HG03159 (cell line): ENCODE data around the gene CCL17.
"Not testable (repeated sequence)": the region's sequence is repeated elsewhere in the genome, so short reads cannot be mapped to it uniquely, and the experiment has no call there.

Experiments
- ATAC-seq: cut with Tn5 transposase; IDR thresholded peaks from one replicate; pipeline ENCODE4 v1.9.1; 2021; ENCODE audit warnings: mild to moderate bottlenecking, moderate library complexity; ENCODE audit not compliant: unreplicated experiment

Gene CCL17

DNA sequence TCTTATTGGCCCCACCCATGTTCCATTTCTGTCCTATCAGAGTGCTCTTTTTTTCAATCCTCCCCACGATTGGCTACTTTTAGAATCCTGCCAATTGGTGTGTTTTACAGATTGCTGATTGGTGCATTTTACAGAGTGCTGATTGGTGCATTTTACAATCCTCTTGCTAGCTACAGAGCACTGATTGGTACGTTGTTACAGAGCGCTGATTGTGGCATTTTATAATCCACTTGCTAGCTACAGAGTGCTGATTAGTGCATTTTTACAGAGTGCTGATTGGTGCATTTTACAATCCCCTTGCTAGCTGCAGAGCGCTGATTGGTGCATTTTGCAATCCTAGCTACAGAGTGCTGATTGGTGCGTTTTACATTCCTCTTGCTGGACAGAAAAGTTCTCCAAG is 9.5 kb upstream of the CCL17 start:
- ATAC-seq = no peak

DNA sequence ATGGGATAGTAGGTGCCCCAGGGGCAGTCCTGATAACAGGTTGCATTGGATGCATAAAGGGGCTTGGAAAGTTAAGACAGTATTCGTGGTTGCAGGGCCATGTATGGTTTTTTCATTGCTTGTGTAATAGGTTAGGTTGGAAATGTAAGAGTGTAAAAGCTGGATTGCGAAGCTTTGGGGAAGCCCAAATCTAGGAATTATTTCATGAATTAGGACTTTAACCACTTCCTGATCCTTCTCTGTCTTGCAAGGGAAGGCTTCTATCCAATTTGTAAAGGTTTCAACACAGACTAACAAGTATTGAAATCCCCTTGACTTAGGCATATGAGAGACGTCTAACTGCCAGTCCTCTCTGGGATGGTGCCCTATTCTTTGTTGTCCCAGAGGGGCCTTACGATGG is 7.8 kb upstream of the CCL17 start:
- ATAC-seq = no peak

DNA sequence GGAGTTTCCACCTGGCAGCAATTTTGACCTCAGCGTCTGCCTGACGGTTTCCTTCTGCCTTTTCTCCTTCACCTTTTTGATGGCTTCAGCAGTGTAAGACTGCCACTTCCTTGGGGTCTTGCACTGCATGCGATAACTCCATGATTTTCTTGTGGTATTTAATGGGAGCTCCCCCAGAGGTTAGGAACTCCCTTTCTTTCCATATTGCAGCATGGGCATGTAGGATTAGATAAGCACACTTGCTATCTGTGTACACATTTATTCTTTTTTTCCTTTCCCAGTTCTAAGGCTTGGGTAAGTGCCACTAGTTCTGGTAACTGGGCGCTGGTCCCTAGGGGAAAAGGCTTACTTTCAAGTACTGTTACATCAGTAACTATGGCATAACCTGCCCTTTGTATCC is 7.1 kb upstream of the CCL17 start:
- ATAC-seq = not testable (repeated sequence)

DNA sequence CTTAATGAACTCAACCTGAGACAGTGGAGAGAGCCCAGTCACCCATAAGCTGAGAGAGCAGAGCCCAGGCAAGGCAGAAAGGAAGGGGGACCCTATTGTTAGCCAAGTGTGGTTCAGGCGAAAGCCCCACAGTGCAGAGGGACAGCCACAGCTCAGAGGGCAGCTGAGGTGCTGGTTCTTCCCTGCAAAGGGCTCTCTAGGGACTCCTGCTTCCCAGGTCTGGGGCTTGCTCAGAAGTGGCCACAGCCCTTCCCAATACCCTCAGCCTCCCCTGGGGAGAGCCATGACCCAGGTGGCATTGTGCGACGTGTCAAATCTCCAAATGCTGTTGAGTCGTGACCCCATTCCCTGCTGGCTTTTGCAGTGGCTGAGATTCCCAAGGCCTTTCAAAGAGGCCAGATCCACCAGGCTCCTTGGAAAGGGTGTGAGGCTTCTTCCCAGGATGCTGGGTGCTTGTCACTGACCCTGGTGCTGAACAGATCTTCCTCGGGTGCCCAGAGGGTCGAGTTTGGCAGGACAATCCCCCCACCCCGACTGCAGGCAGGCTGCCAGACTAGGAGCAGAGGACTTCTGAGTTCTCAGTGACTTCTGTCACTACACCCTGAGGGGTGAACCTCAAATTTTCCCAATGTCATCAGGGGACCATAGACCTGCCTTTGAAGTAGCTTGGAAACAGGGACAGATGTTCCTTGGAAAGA is 2.5 kb upstream of the CCL17 start:
- no peak for ATAC-seq

DNA sequence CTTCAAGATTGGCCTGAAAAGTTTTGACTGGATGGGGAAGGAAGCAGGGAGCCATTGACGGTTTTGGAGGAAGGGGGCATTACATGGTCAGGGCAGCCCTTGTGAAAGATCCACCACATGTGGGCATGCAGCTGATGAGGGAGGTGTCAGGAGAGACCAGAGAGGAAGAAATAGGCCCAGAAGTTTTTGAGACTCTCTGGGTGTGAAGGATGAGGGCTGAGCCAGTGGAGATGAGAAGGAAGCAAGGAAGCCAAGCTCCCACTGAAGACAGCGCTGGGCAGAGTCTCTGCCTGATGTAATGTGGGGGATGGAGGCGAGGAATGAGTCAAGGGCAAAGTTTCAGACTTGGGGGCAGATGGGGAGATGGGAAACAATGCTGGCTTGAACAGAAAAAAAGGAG is 530 bp downstream of the CCL17 start:
- no peak for ATAC-seq

- no peak for ATAC-seq
Measured at GRCh38 chr16:57406881-57407280, 2.3 kb downstream of the CCL17 start.

DNA sequence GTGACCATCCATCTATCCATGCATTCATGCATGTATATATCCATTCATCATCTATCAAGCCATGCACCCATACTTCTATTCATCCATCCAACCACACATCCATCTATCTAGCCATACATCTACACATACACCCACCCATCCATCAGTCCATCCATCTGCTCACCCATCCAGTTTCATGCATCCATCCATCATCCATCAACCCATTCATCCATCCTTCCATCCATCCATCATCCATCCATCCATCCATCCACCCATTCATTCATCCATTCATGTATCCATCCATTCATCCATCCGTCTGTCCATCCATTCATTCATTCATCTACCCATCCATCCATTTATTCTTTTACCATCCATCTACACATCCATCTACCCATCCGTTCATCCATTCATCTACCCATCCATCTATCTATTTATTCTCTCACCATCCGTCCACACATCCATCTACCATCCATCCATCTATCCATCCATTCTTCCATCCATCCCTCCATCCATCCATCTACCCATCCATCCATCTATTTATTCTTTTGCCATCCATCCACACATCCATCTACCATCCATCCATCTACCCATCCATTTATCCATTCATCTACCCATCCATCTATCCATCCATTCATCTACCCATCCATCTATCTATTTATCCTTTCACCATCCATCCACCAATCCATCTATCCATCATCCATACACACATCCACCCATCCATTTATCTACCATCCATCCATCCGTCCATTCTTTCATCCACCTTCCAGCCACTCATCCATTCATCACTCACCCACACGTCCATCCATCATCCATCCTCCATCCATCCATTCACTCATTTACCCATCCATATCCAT is 3.2 kb downstream of the CCL17 start:
- ATAC-seq = no peak

- ATAC-seq = no peak
Measured at GRCh38 chr16:57409065-57409464, 4.5 kb downstream of the CCL17 start.

DNA sequence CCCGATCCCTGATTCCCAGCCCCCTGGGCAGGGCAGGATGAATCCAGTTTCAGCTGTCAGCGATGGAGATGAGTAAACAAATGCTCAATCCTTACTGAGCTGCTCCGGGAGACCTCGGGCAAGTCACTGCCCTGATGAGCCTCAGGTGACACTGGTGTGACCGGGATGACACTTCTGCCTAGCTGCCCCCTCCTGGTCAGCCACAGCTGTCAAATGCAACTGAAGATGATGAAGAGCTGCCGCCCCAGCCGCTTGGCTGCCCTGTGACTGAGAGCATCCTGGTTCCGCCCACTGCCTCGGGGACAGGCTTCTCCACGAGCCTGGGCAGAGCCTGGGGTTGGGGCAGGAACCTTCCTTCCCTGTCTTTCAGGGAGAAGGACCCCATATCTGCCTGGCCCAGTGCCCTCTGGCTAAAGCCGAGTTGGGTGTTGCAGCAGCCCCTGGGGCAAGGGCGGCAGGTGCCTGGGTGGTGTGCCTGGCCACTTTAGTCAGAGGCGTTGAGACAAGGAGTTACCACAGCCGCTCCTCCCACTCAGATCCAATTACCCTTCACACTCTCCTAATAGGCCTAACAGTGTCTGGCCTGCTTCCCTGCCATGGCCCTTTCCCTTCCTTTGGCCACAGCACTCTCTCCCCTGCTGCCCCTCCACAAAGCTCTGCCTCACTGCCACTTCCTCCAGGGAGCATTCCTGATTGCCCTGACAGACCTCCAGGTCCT is 5.5 kb downstream of the CCL17 start:
- ATAC-seq = no peak

DNA sequence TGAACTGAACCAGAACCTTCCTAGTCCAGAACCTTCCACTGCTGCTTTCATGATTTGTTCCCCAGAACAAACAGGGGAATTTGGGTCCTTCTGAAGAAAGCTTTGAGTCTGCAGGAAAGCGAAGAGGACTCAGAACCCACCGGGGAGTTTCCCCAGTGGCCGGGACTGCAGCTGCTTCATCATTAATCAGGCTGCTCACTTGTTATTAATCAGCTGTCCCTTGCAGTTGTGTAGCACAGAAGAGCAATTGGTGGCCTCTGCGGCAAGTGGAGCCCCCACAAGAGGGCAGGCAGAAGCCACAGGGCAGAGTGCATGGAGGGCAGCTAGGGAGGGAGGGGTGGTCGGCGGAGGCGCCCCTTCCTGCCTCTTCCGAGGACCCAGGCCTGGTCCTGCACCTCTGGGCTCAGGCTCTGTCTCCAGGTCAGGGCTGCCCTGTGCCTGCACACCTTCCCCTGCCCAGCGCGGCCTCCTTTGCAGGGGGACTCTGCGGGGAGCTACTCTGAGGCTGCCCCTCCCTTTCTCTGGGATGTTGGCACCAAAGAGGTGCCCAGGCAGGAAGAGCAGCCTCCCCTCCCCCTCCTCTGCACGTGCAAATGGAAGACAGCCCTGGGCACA is 6.9 kb downstream of the CCL17 start:
- no peak for ATAC-seq

- no peak for ATAC-seq
Measured at GRCh38 chr16:57412584-57412983, 8.0 kb downstream of the CCL17 start.

DNA sequence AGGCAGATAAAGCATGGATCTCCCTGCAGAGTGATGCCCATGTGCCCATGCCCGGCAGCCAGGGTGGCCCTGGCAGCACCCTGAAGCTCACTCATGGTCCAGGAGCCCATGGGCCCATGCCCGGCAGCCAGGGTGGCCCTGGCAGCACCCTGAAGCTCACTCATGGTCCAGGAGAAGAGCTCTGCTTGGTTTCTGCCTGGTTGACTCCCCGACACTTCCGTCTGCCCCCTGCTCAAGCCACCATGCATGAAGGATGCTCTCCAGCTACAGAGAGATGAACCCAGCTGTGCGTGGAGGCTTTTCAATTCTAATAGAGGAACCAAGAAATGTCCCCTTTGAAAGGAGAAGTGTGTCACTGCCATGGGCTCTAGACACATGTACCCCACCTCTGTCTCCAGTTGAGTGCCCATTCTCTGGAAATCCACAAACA is 8.7 kb downstream of the CCL17 start:
- ATAC-seq = peak; percentile 84

- no peak for ATAC-seq
Measured at GRCh38 chr16:57413733-57414132, 9.2 kb downstream of the CCL17 start.

DNA sequence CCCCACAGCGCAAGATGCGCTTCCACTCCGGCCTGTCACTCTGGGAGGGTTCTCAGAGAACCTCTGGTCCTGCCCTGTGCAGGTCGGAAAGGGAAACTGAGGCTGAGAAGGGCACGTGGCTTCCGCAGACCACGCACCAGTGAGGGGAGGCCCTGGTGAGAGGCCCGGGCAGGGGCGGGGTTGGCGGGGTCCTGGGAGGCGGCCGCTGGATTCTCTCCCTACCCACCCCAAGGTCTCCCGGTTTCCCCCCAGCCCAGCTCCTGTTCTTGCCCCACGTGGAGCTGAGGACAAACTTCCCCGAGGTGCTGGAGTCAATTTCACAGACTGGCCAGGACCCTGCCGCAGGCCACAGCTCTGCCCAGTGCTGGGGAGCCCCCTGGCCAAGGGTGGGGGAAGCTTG is 11.5 kb downstream of the CCL17 start:
- no peak for ATAC-seq

DNA sequence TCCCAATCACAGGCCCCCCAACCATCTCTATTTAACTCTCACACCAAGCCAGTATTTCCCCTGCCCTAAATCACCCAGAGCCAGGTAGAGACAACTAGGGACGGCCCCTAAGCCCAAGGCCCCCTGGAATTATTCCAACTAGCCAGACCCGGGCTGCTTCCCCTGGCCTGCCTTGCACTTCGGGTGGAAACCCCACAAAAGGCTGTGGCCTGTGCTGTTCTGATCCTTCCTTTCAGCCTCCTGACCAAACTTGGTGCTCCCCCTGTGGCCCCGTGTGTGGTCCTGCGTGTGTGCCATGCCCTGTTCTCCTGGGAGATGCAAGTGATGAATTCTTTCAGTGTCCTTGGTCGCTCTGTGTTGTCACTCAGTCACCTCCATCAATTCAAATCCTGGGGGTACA is 14.9 kb downstream of the CCL17 start:
- no peak for ATAC-seq

DNA sequence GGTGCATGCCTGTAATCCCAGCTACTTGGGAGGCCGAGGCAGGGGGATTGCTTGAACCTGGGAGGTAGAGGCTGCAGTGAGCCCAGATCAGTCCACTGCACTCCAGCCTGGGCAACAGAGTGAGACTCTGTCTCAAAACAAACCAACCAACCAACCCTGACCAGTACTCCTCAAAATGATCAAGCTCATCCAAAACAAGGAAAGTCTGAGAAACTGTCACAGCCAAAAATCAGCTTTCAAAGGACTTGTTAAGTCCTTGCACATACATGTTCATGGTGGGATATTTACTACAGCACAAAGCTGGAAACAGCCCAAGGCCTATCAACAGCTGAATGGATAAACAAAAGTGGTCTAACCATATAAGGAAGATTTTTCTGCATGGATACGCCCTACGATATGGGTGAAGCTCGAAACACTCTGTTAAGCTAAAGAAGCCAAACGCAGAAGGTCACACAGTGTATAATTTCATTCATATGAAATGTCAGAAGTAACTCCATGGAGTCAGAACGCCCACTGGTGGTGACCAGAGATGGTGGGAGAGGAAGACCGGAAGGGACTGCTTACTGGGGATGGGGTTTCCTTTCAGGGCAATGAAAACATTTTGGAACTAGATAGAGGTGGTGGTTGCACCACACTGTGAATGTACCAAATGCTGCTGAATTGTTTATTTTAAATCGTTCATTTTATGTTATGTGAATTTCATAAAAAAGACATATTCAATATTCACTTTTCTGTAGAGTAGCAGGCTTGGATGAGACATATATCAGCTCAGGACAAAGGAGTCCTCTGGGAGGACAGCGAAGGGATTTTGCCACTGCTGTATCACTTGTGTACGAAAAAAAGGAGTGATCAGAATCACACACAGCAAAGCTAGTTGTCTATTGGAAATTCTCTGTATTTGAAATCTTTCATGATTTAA is 17.7 kb downstream of the CCL17 start:
- no peak for ATAC-seq

- ATAC-seq = no peak
Measured at GRCh38 chr16:57423152-57423551, 18.6 kb downstream of the CCL17 start.

DNA sequence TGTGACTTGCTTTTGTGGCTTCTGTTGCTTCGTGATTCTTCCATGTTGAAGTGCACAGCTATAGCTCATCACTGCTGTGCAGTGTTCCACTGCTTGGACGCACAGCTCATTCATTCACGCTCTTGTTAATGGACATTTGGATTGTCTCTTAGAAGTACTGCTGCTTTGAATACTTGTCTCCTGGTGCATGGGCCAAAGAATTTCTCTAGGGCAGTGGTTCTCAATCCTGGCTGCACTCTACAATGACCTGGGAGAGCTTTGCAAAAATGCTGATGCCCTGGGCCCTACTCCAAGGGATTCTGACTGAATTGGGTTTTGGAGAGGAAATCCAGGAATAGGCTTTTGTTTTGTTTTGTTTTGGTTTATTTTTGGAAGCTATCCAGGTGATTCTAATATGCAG is 20.0 kb downstream of the CCL17 start:
- ATAC-seq = no peak

GRCh38 chr16:57426356-57426755 is 21.8 kb downstream of the CCL17 start:
- no peak for ATAC-seq

- no peak for ATAC-seq
Measured at GRCh38 chr16:57427307-57427706, 22.7 kb downstream of the CCL17 start.
